SK-N-MC (cell line): ENCODE data around the gene LRP6.

Experiments used
- EZH2 ChIP-seq: fragments of 200-600 bp; sonication (generic); IDR thresholded peaks from one replicate; pipeline ENCODE4 v1.6.1; 2017; ENCODE audit warnings: antibody characterized with exemption
- FOXP2 ChIP-seq: optimal IDR thresholded peaks from 2 replicates; pipeline ENCODE3; 2011; ENCODE audit warnings: mild to moderate bottlenecking, moderate library complexity; ENCODE audit not compliant: insufficient read depth; ENCODE audit errors: extremely low read length, control extremely low read depth
- POLR2AphosphoS5 ChIP-seq: IDR thresholded peaks from 2 replicates; pipeline ENCODE4 v1.6.1; 2012; ENCODE audit warnings: mild to moderate bottlenecking, low read depth, low read length, borderline replicate concordance

GRCh38 chr12:12166751-12167150 is 100.1 kb downstream of the LRP6 start:
- TF ChIP-seq POLR2AphosphoS5, result no peak
- TF ChIP-seq EZH2, result no peak
- TF ChIP-seq FOXP2, result no peak
